Lower lobe of right lung (tissue), 2 donors: ENCODE measurements around the gene MYADML2. TPM values are rescaled to one million over a fixed set of nuclear protein-coding genes. Genes with fewer than 3 reads are reported as not detected.

Experiments
- ATAC-seq, 2 donors: fragments of 200-7000 bp; cut with Tn5 transposase; one replicate each; pipeline ENCODE4 v1.9.1; 2020 to 2022; ENCODE audit warnings: mild to moderate bottlenecking in 2 of 2, moderate library complexity in 2 of 2
- DNase-seq: peaks from one replicate; pipeline ENCODE4 v3.0.0-alpha.2; 2020
- H3K27ac ChIP-seq: fragments of 200-600 bp; one replicate; pipeline ENCODE4 v1.8.0; 2022
- H3K27me3 ChIP-seq: fragments of 200-600 bp; one replicate; pipeline ENCODE4 v1.8.0; 2022; ENCODE audit warnings: low read depth
- H3K36me3 ChIP-seq: fragments of 200-600 bp; one replicate; pipeline ENCODE4 v1.8.0; 2022; ENCODE audit warnings: mild to moderate bottlenecking
- H3K4me1 ChIP-seq: fragments of 200-600 bp; one replicate; pipeline ENCODE4 v1.8.0; 2022
- H3K4me3 ChIP-seq: fragments of 200-600 bp; one replicate; pipeline ENCODE4 v1.8.0; 2022; ENCODE audit warnings: mild to moderate bottlenecking
- H3K9me3 ChIP-seq: fragments of 200-600 bp; one replicate; pipeline ENCODE4 v1.8.0; 2022
- CTCF ChIP-seq: fragments of 200-600 bp; IDR thresholded peaks from one replicate; pipeline ENCODE4 v1.8.0; 2022; ENCODE audit warnings: antibody characterized with exemption, mild to moderate bottlenecking
- intact Hi-C: fragments of 100-400 bp; cut with DNase I; formaldehyde crosslinking; loops from one replicate; pipeline ENCODE4 v1.11.0; 2022
- long read RNA-seq: library from polyadenylated mRNA; unstranded; transcript quantifications from one replicate; pipeline ENCODE4 v2.0.0, GENCODE V29; 2021
- total RNA-seq: library from RNA; stranded (reverse); fragmentation: NEBNext Ultra II Directional; extraction: Animal tissue kit (Norgen Biotek cat#: 25700); gene quantifications from one replicate; pipeline ENCODE4 v1.2.1, GENCODE V29; 2021
- donor health status: DM: no; HTN: yes; CAD: no; lungs with severe emphysema.

Gene MYADML2
- not detected for total RNA-seq
- long read RNA-seq = 0 reads

- no peak within 1 kb of the TSS for H3K4me3 ChIP-seq
- ATAC-seq = no peak
- intact Hi-C loops = no loop called here
- no peak within 1 kb of the TSS for H3K27ac ChIP-seq
- no peaks in the 10 kb centered on the region for H3K36me3 ChIP-seq
- no peak for TF ChIP-seq CTCF
- peaks cover 11% of the 10 kb centered on the region for H3K27me3 ChIP-seq
- DNase-seq = no peak
- H3K9me3 ChIP-seq = no peaks in the 10 kb centered on the region
- no peaks in the 10 kb centered on the region for H3K4me1 ChIP-seq
Measured at GRCh38 chr17:81947189-81947588, at the start of gene MYADML2. TSS of gene MYADML2 (minus strand) at chr17:81947233. CDS start at chr17:81941741, 5,492 bp downstream.

- DNase-seq (no peak), ATAC-seq (no peak)
- Histone ChIP-seq H3K9me3 (no peaks in the 10 kb centered on the region), H3K36me3 (peaks cover 7% of the 10 kb centered on the region), H3K27ac (no peak overlapping the region), H3K4me3 (no peak overlapping the region), H3K4me1 (peaks cover 39% of the 10 kb centered on the region), H3K27me3 (no peaks in the 10 kb centered on the region)
- intact Hi-C loops = no loop called here
- TF ChIP-seq CTCF = no peak
Measured at GRCh38 chr17:81996232-81996756, 49.3 kb upstream of the MYADML2 start.

GRCh38 chr17:81995463-81996231, 48.6 kb upstream of the MYADML2 start:
- TF ChIP-seq CTCF = no peak
- Histone ChIP-seq H3K4me1 (peaks cover 45% of the 10 kb centered on the region), H3K27me3 (no peaks in the 10 kb centered on the region), H3K4me3 (no peak overlapping the region), H3K27ac (peak overlapping the region; percentile 58), H3K9me3 (no peaks in the 10 kb centered on the region), H3K36me3 (peaks cover 7% of the 10 kb centered on the region)
- intact Hi-C loops = no loop called here
- ATAC-seq = no peak
- no peak for DNase-seq

- Histone ChIP-seq H3K27ac (peak overlapping the region; percentile 58), H3K4me1 (peaks cover 45% of the 10 kb centered on the region), H3K36me3 (peaks cover 7% of the 10 kb centered on the region), H3K4me3 (no peak overlapping the region), H3K27me3 (no peaks in the 10 kb centered on the region), H3K9me3 (no peaks in the 10 kb centered on the region)
- TF ChIP-seq CTCF = no peak
- intact Hi-C loops = no loop called here
- DNase-seq (no peak), ATAC-seq (peak; percentile 2 to 46)
Measured at GRCh38 chr17:81994593-81995462, 47.8 kb upstream of the MYADML2 start.

GRCh38 chr17:81993729-81994592, 46.9 kb upstream of the MYADML2 start:
- Histone ChIP-seq H3K27me3 (no peaks in the 10 kb centered on the region), H3K36me3 (peaks cover 7% of the 10 kb centered on the region), H3K4me1 (peaks cover 45% of the 10 kb centered on the region), H3K9me3 (no peaks in the 10 kb centered on the region), H3K27ac (peak overlapping the region; percentile 58), H3K4me3 (no peak overlapping the region)
- no peak for TF ChIP-seq CTCF
- ATAC-seq = peak in 1 of 2 donors; percentile 3
- no peak for DNase-seq
- intact Hi-C loops = no loop called here
